Measurements from ENCODE around the gene DDX28.
"Not testable (repeated sequence)": the region's sequence is repeated elsewhere in the genome, so short reads cannot be mapped to it uniquely, and the experiment has no call there.

DDX28 gene

DNA sequence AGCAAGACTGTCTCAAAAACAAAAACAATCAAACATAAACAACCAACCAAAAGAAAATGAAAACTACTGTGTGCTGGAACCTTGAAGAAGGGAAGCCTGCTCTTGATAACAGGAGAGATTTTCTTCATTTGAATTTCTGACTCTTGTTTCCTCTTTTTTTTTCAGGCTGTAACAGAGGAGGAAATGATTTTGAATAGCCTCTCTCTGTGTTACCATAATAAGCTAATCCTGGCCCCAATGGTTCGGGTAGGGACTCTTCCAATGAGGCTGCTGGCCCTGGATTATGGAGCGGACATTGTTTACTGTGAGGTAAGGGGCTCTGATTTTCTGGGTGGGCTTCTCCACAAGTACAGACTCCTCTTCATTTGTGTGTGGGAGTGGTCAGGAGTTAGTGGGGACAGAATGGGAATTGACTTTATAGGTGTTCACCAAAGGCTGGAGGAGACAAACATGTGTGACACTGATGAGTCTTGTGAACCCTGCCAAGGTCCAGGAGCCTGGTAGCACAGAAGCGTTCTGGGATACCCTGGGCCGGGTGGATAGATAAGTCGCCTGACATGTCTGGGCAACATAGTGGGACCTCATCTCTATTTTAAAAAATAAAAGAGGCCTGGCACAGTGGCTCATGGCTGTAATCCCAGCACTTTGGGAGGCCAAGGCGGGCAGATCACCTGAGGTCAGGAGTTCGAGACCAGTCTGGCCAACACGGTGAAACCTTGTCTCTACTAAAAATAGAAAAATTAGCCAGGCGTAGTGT lies 15.0 kb upstream of the DDX28 start:
- DNase-seq (ENCODE audit: low read depth in 3 of 3, low spot score in 1 of 3), result no peak

GRCh38 chr16:68035227-68035626 lies 12.2 kb upstream of the DDX28 start:
- no peak for DNase-seq (ENCODE audit: low read depth in 3 of 3, low spot score in 1 of 3)

GRCh38 chr16:68033101-68033500 lies 10.1 kb upstream of the DDX28 start:
- no peak for DNase-seq (ENCODE audit: low read depth in 3 of 3, low spot score in 1 of 3)

DNA sequence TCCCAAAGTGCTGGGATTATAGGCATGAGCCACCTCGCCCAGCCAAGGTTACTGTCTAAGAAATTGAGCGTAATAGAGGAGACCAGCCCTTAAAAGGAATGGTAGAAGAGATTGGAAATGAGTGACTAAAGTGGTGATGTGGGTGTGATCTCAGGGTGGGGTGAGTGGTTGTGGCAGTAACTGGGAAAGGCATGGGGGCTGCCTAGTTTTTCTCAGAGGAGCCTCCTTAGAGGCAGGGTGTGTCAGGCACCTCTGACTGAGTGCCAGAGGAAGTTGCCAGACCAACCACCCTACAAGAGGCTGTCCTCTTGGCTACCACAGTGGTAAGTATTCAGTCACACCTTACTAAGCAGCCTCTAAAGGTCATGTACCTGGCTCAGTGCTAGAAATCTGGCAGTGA lies 8.9 kb upstream of the DDX28 start:
- DNase-seq (ENCODE audit: low read depth in 3 of 3, low spot score in 1 of 3), result no peak

- not testable (repeated sequence) for DNase-seq (ENCODE audit: low read depth in 3 of 3, low spot score in 1 of 3)
Observed at GRCh38 chr16:68030108-68030507, 7.1 kb upstream of the DDX28 start.

DNA sequence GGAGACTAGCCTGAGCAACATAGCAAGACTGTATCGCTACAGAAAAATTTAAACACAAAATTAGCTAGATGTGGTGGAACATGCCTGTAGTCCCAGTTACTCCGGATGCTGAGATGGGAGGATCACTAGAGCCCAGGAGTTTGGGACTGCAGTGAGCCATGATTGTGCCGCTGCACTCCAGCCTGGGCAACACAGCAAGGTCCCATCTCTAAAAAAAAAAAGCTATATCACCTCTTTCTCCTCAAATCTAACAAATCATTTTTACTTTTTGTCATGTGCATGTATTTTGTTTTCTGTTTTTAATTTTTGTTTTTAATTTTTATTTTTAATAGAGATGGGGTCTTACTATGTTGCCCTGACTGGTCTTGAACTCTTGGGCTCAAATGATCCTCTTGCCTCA lies 6.0 kb upstream of the DDX28 start:
- DNase-seq (ENCODE audit: low read depth in 3 of 3, low spot score in 1 of 3), result no peak

- DNase-seq (ENCODE audit: low read depth in 3 of 3, low spot score in 1 of 3), result no peak
Observed at GRCh38 chr16:68022278-68022727, 729 bp downstream of the DDX28 start.

- no peak for DNase-seq (ENCODE audit: low read depth in 3 of 3, low spot score in 1 of 3)
Observed at GRCh38 chr16:68021490-68021889, 1.5 kb downstream of the DDX28 start.

DNA sequence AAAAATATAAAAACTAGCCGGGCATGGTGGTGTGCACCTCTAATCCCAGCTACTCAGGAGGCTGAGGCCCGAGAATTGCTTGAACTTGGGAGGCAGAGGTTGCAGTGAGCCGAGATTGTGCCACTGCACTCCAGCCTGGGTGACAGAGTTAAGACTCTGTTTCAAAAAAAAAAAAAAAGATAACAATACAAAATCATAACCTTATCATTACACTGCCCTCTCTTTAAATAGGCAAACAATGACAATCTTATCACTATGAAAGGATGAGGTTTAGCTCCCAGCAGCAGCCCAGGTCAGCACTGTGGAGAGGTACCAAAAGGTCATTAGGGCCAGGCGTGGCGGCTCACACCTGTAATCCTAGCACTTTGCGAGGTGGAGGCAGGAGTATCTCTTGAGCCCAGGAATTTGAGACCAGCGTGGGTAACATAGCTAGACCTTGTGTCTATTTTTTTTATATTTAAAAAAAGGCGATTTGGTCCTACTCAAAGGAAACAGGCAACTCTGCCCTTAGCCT lies 3.8 kb downstream of the DDX28 start:
- no peak for DNase-seq (ENCODE audit: low read depth in 3 of 3, low spot score in 1 of 3)

GRCh38 chr16:68015681-68016080 lies 7.4 kb downstream of the DDX28 start, which contains the start of gene DPEP2NB:
TSS of gene DPEP2NB (minus strand) at chr16:68015911. CDS start at chr16:68015770, 141 bp downstream.
- DNase-seq (ENCODE audit: low read depth in 3 of 3, low spot score in 1 of 3), result no peak

- no peak for DNase-seq (ENCODE audit: low read depth in 3 of 3, low spot score in 1 of 3)
Observed at GRCh38 chr16:68013440-68013839, 9.6 kb downstream of the DDX28 start.

- DNase-seq (ENCODE audit: low read depth in 3 of 3, low spot score in 1 of 3), result not testable (repeated sequence)
Observed at GRCh38 chr16:68009872-68010271, 13.2 kb downstream of the DDX28 start.

- DNase-seq (ENCODE audit: low read depth in 3 of 3, low spot score in 1 of 3), result no peak
Observed at GRCh38 chr16:68009157-68009735, 13.8 kb downstream of the DDX28 start.

DNA sequence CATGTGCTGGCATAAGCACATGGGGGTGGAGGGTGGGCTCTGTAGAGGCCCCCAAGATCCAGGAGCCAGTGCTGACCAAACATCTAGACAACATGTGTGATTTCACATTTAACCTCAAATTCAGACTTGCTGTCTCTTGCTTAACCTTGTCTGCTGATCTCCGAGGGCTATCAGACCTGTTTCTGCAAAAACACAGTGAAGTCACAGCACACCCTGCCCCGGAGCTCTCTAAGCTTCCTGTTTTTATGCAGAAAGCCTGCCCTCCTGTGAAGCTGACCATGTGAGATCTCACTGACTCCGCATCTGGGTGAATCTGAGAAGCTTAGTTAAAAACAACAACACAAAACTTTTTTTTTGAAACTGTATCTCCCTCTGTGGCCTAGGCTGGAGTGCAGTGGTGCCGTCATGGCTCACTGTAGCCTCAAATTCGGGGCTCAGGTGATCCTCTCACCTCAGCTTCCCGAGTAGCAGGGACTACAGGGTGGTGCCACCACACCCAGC lies 17.2 kb downstream of the DDX28 start:
- DNase-seq (ENCODE audit: low read depth in 3 of 3, low spot score in 1 of 3), result peak in 2 of 3 donors; percentile 32 to 36

GRCh38 chr16:68005211-68005610 lies 17.8 kb downstream of the DDX28 start:
- DNase-seq (ENCODE audit: low read depth in 3 of 3, low spot score in 1 of 3), result no peak

- no peak for DNase-seq (ENCODE audit: low read depth in 3 of 3, low spot score in 1 of 3)
Observed at GRCh38 chr16:68003031-68003430, 20.0 kb downstream of the DDX28 start.

- no peak for DNase-seq (ENCODE audit: low read depth in 3 of 3, low spot score in 1 of 3)
Observed at GRCh38 chr16:68000450-68000849, 22.6 kb downstream of the DDX28 start.

DNA sequence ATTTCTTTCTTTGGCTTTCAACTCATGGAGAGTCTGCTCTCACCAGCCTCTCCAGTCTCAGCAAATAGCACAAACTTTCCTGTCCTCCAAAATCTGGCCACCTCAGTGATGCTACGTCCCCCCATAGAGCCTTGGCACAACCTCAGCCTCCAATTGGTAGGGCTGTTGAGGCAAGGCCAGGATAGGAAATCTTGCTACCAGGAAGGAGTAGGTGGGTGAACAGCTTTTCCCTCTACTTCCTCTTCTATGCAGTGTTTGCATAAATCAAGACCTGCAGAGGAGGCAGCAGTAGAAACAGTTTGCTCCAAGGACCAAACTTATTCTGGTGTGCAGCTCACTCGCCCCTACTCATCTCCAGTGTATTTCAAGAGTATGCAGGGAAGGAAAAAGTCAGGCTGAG lies 23.0 kb downstream of the DDX28 start:
- no peak for DNase-seq (ENCODE audit: low read depth in 3 of 3, low spot score in 1 of 3)

DNA sequence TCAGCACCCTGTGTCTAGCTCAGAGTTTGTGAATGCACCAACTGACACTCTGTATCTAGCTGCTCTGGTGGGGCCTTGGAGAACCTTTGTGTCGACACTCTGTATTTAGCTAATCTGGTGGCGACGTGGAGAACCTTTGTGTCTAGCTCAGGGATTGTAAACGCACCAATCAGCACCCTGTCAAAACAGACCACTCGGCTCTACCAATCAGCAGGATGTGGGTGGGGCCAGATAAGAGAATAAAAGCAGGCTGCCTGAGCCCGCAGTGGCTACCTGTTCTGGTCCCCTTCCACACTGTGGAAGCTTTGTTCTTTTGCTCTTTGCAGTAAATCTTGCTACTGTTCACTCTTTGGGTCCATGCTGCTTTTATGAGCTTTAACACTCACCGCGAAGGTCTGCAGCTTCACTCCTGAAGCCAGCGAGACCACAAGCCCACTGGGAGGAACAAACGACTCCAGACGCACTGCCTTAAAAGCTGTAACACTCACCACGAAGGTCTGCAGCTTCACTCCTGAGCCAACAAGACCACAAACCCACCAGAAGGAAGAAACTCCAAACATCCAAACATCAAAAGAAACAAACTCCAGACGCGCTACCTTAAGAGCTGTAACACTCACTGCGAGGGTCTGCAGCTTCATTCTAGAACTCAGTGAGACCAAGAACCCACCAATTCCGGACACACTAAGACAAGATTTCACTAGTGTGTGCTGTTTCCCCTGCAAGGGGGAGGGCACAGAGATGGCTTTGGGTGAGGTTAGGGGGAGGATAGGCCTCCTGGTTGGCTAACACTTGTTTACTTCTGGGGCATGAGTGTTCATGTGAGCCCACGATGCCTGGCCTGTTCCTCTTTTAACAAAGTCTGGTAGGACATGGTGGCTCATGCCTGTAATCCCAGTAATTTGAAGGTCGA lies 24.0 kb downstream of the DDX28 start, which contains the start of gene DPEP2:
DPEP2 (minus strand) TSS at position 706 of the 910 bp plus-strand sequence. CDS start 6,272 bp downstream, outside the sequence.
- DNase-seq (ENCODE audit: low read depth in 3 of 3, low spot score in 1 of 3), result not testable (repeated sequence)

GRCh38 chr16:67998231-67998778 lies 24.7 kb downstream of the DDX28 start:
- not testable (repeated sequence) for DNase-seq (ENCODE audit: low read depth in 3 of 3, low spot score in 1 of 3)

DNA sequence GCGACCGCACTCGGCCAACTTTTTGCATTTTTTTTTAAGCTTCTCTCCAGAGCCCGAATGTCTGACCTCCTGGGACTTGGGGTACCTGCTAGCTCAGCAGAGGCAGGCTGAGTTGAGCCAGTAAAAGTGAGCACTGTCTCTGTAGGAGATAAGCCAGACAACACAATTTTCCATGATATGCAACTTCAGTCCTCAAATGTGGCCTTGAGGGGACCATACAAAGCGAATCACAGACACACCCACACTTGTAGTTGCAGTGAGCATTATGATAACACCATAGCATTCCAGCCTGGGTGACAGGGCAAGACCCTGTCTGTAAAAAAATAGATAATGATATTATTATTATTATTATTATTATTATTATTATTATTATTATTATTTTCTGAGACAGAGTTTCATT lies 26.4 kb downstream of the DDX28 start:
- no peak for DNase-seq (ENCODE audit: low read depth in 3 of 3, low spot score in 1 of 3)
